Mammary epithelial cell (primary cell): ENCODE measurements around the gene E2F4.

Source experiments
- EZH2 ChIP-seq: IDR thresholded peaks from 2 replicates; pipeline ENCODE4 v1.6.1; 2012; ENCODE audit warnings: low read length, inconsistent platforms, borderline replicate concordance
- TF ChIP-seq, protein P1 (sequence below), 2 donors: IDR thresholded peaks in 1 of 2; conservative IDR thresholded peaks in 1 of 2; 2 replicates each; pipeline ENCODE4 v1.5.1; 2011 to 2012; ENCODE audit warnings: inconsistent platforms in 2 of 2, low read length in 2 of 2, mild to moderate bottlenecking in 2 of 2, control low read depth in 1 of 2, low read depth in 1 of 2; ENCODE audit not compliant: insufficient read depth in 1 of 2; ENCODE audit errors: extremely low read depth in 1 of 2

- TF ChIP-seq, protein P1, sequence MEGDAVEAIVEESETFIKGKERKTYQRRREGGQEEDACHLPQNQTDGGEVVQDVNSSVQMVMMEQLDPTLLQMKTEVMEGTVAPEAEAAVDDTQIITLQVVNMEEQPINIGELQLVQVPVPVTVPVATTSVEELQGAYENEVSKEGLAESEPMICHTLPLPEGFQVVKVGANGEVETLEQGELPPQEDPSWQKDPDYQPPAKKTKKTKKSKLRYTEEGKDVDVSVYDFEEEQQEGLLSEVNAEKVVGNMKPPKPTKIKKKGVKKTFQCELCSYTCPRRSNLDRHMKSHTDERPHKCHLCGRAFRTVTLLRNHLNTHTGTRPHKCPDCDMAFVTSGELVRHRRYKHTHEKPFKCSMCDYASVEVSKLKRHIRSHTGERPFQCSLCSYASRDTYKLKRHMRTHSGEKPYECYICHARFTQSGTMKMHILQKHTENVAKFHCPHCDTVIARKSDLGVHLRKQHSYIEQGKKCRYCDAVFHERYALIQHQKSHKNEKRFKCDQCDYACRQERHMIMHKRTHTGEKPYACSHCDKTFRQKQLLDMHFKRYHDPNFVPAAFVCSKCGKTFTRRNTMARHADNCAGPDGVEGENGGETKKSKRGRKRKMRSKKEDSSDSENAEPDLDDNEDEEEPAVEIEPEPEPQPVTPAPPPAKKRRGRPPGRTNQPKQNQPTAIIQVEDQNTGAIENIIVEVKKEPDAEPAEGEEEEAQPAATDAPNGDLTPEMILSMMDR (conservative IDR thresholded peaks at IDR 0.05 in 1 of 2, IDR thresholded peaks at IDR 0.05 in 1 of 2; ENCODE audit: extremely low read depth in 1 of 2, insufficient read depth in 1 of 2, low read depth in 1 of 2, low read length in 2 of 2), result no peak
- no peak for TF ChIP-seq EZH2
These were observed 6.3 kb upstream of the E2F4 start for GRCh38 chr16:67185651-67186134.
